Bladder microvascular endothelial cell (primary cell): ENCODE measurements around the gene TRNP1. TPM values are rescaled to one million over a fixed set of nuclear protein-coding genes. Genes with fewer than 3 reads are reported as not detected.

Experiments used
- total RNA-seq: library from RNA; depleted of rRNA; stranded (reverse); fragments of >200 nt; gene quantifications from 2 replicates; pipeline ENCODE4 v1.2.3, GENCODE V29; 2014

The TRNP1 gene
- 5.2 and 5.8 TPM in 2 replicates for total RNA-seq

DNA sequence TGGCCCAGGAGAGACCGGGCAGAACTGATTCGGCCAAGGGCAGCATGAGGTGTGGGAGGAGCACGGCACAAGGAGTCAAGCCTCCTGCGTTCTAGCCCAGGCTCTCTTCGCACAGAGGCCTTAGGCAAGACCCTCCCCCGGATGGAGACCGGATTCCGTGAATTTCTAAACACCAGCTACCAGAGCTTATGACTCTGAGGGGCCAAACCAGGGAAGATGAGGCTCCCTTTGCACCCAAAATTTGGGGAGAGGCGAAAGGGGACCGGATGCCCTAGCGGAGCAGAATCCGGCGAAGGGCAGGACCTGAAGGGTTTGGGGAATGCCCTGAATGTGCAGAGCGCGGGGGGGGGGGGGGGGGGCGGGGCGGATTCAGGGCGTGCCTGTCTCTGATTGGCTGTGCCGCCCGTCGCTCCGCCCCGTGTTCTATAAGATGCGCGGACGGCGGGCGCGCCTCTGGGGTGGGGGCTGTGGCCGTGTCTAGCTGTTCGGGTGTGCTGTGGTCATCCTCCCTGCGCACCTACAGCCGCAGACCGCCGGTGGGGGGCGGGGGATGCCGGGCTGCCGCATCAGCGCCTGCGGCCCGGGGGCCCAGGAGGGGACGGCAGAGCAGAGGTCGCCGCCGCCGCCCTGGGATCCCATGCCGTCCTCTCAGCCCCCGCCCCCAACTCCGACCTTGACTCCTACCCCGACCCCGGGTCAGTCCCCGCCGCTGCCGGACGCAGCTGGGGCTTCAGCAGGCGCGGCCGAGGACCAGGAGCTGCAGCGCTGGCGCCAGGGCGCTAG, at the start of gene TRNP1:
TSS of gene TRNP1 (plus strand) at position 456 of the 783 bp plus-strand sequence. CDS start at position 551, 95 bp downstream.

GRCh38 chr1:26959722-26960624, 33.5 kb upstream of the TRNP1 start, which contains the start of gene KDF1:
KDF1 (minus strand) TSS chr1:26960468; CDS start chr1:26952380, 8,088 bp downstream.

Other genes starting within 250 kb of the TRNP1 start
- gene PIGV, start 205.7 kb upstream of the TRNP1 start, total RNA-seq, result 5.6 and 5.7 TPM in 2 replicates
- 3.7 and 11.1 TPM in 2 replicates for gene ZDHHC18, start 167.0 kb upstream of the TRNP1 start, total RNA-seq
- gene SFN, start 130.5 kb upstream of the TRNP1 start, total RNA-seq, result 0.16 and 0.25 TPM in 2 replicates
- 6.6 and 12.5 TPM in 2 replicates for gene GPN2, start 103.4 kb upstream of the TRNP1 start, total RNA-seq
- gene GPATCH3, start 93.2 kb upstream of the TRNP1 start, total RNA-seq, result 9.1 and 11.4 TPM in 2 replicates
- not detected in 2 replicates for gene NR0B2, start 79.7 kb upstream of the TRNP1 start, total RNA-seq
- 20.9 and 32.0 TPM in 2 replicates for gene NUDC, start 71.9 kb upstream of the TRNP1 start, total RNA-seq
- not detected in 2 replicates for gene KDF1, start 33.2 kb upstream of the TRNP1 start, total RNA-seq
- gene TENT5B, start 19.2 kb downstream of the TRNP1 start, total RNA-seq, result 0.25 and 0.81 TPM in 2 replicates
- gene SLC9A1, start 161.4 kb downstream of the TRNP1 start, total RNA-seq, result 10.0 and 32.9 TPM in 2 replicates
- 17.2 and 39.8 TPM in 2 replicates for gene WDTC1, start 240.9 kb downstream of the TRNP1 start, total RNA-seq